Left renal cortex interstitium (tissue), 4 donors: Measurements from ENCODE around the gene SUOX. TPM values are rescaled to one million over a fixed set of nuclear protein-coding genes. Genes with fewer than 3 reads are reported as not detected.
A peak's percentile ranks its signal among the peaks of the same experiment; 100 is the strongest.
"Not testable (repeated sequence)": the region's sequence is repeated elsewhere in the genome, so short reads cannot be mapped to it uniquely, and the experiment has no call there.

Experiments used
- DNase-seq, 4 donors: peaks; one replicate each; pipeline ENCODE4 v3.0.0-alpha.2; 2013; ENCODE audit warnings: low read depth in 4 of 4, low spot score in 2 of 4, missing footprints in 1 of 4
- polyA plus RNA-seq, 4 donors: library from polyadenylated mRNA; unstranded; fragments of 120-200 nt; gene quantifications; one replicate each; pipeline ENCODE4 v1.2.1, GENCODE V29; 2013; ENCODE audit not compliant: insufficient read length in 4 of 4

SUOX gene
- polyA plus RNA-seq, 4 donors: 40.9 to 57.7 (median 52.6) TPM

- DNase-seq: no peak
Observed at GRCh38 chr12:55982319-55982936, 14.6 kb upstream of the SUOX start.

GRCh38 chr12:55983232-55983842, 13.7 kb upstream of the SUOX start:
- DNase-seq: no peak

- DNase-seq: no peak
Observed at GRCh38 chr12:55984861-55985260, 12.2 kb upstream of the SUOX start.

GRCh38 chr12:55985341-55985740, 11.7 kb upstream of the SUOX start:
- DNase-seq: no peak

GRCh38 chr12:55985976-55986375, 11.1 kb upstream of the SUOX start:
- DNase-seq: not testable (repeated sequence)

GRCh38 chr12:55991110-55991509, 6.0 kb upstream of the SUOX start:
- DNase-seq: no peak

- DNase-seq: no peak
Observed at GRCh38 chr12:55993230-55993853, 3.7 kb upstream of the SUOX start.

GRCh38 chr12:55995366-55995765, 1.7 kb upstream of the SUOX start:
- no peak for DNase-seq

- DNase-seq: peak in 1 of 4 donors; percentile 70
Observed at GRCh38 chr12:55996201-55996714, 818 bp upstream of the SUOX start.

- no peak for DNase-seq
Observed at GRCh38 chr12:55997535-55997859, 421 bp downstream of the SUOX start.

- DNase-seq: not testable (repeated sequence)
Observed at GRCh38 chr12:55999522-55999921, 2.4 kb downstream of the SUOX start.

GRCh38 chr12:55999999-56000540, 3.0 kb downstream of the SUOX start:
- DNase-seq: not testable (repeated sequence)

GRCh38 chr12:56001487-56002100, 4.5 kb downstream of the SUOX start:
- DNase-seq: no peak

- not testable (repeated sequence) for DNase-seq
Observed at GRCh38 chr12:56003376-56003775, 6.3 kb downstream of the SUOX start.

GRCh38 chr12:56004211-56004610, 7.1 kb downstream of the SUOX start:
- DNase-seq: no peak

- peak in 1 of 4 donors; percentile 32 for DNase-seq
Observed at GRCh38 chr12:56007564-56008559, 10.8 kb downstream of the SUOX start.

- DNase-seq: no peak
Observed at GRCh38 chr12:56010111-56010570, 13.1 kb downstream of the SUOX start.

GRCh38 chr12:56011509-56012090, 14.5 kb downstream of the SUOX start:
- no peak for DNase-seq

GRCh38 chr12:56013482-56013881, 16.4 kb downstream of the SUOX start:
- DNase-seq: no peak

GRCh38 chr12:56014205-56014604, 17.1 kb downstream of the SUOX start:
- DNase-seq: peak in 2 of 4 donors; percentile 34 to 60
